HG03378 (cell line): ENCODE data around the gene SPATS2.
A peak's percentile ranks its signal among the peaks of the same experiment; 100 is the strongest.

Source experiments
- ATAC-seq: cut with Tn5 transposase; IDR thresholded peaks from one replicate; pipeline ENCODE4 v1.9.1; 2021; ENCODE audit warnings: mild to moderate bottlenecking, moderate library complexity; ENCODE audit not compliant: unreplicated experiment

The SPATS2 gene

GRCh38 chr12:49567611-49568441, 200.6 kb downstream of the SPATS2 start, which contains the start of gene MCRS1:
MCRS1 (minus strand) TSS chr12:49568142; CDS start chr12:49566731, 1,411 bp downstream.
- ATAC-seq = peak; percentile 72

- peak; percentile 18 for ATAC-seq
Observed at GRCh38 chr12:49568442-49569162, 201.3 kb downstream of the SPATS2 start.
